Measurements from ENCODE around the gene WNK2.

Gene WNK2

GRCh38 chr9:93276973-93277372 lies 93.0 kb downstream of the WNK2 start:
- H3K4me3 ChIP-seq (ENCODE audit: low read depth, low read length), result no peak overlapping the region
- no peak for DNase-seq (ENCODE audit: low read depth)

- no peak overlapping the region for H3K4me3 ChIP-seq (ENCODE audit: low read depth, low read length)
- DNase-seq (ENCODE audit: low read depth), result no peak
Observed at GRCh38 chr9:93278144-93278543, 94.2 kb downstream of the WNK2 start.

GRCh38 chr9:93280661-93281259 lies 96.8 kb downstream of the WNK2 start:
- H3K4me3 ChIP-seq (ENCODE audit: low read depth, low read length), result no peak overlapping the region
- DNase-seq (ENCODE audit: low read depth), result no peak

GRCh38 chr9:93286252-93287188 lies 102.6 kb downstream of the WNK2 start:
- no peak overlapping the region for H3K4me3 ChIP-seq (ENCODE audit: low read depth, low read length)
- DNase-seq (ENCODE audit: low read depth), result no peak

GRCh38 chr9:93287189-93287552 lies 103.2 kb downstream of the WNK2 start:
- no peak overlapping the region for H3K4me3 ChIP-seq (ENCODE audit: low read depth, low read length)
- no peak for DNase-seq (ENCODE audit: low read depth)

- no peak for DNase-seq (ENCODE audit: low read depth)
- no peak overlapping the region for H3K4me3 ChIP-seq (ENCODE audit: low read depth, low read length)
Observed at GRCh38 chr9:93287593-93287992, 103.7 kb downstream of the WNK2 start.

GRCh38 chr9:93288341-93288740 lies 104.4 kb downstream of the WNK2 start:
- DNase-seq (ENCODE audit: low read depth), result no peak
- no peak overlapping the region for H3K4me3 ChIP-seq (ENCODE audit: low read depth, low read length)

GRCh38 chr9:93288891-93289883 lies 105.2 kb downstream of the WNK2 start:
- peak; percentile 17 for DNase-seq (ENCODE audit: low read depth)
- H3K4me3 ChIP-seq (ENCODE audit: low read depth, low read length), result no peak overlapping the region

- H3K4me3 ChIP-seq (ENCODE audit: low read depth, low read length), result no peak overlapping the region
- DNase-seq (ENCODE audit: low read depth), result no peak
Observed at GRCh38 chr9:93290495-93291434, 106.8 kb downstream of the WNK2 start.

GRCh38 chr9:93291536-93292287 lies 107.8 kb downstream of the WNK2 start:
- no peak overlapping the region for H3K4me3 ChIP-seq (ENCODE audit: low read depth, low read length)
- no peak for DNase-seq (ENCODE audit: low read depth)

- no peak overlapping the region for H3K4me3 ChIP-seq (ENCODE audit: low read depth, low read length)
- no peak for DNase-seq (ENCODE audit: low read depth)
Observed at GRCh38 chr9:93292288-93292615, 108.3 kb downstream of the WNK2 start.

- no peak for DNase-seq (ENCODE audit: low read depth)
- H3K4me3 ChIP-seq (ENCODE audit: low read depth, low read length), result no peak overlapping the region
Observed at GRCh38 chr9:93292664-93293328, 108.9 kb downstream of the WNK2 start.

GRCh38 chr9:93294011-93294410 lies 110.1 kb downstream of the WNK2 start:
- no peak overlapping the region for H3K4me3 ChIP-seq (ENCODE audit: low read depth, low read length)
- no peak for DNase-seq (ENCODE audit: low read depth)

- no peak for DNase-seq (ENCODE audit: low read depth)
- no peak overlapping the region for H3K4me3 ChIP-seq (ENCODE audit: low read depth, low read length)
Observed at GRCh38 chr9:93295031-93295430, 111.1 kb downstream of the WNK2 start.

GRCh38 chr9:93295456-93296076 lies 111.6 kb downstream of the WNK2 start:
- DNase-seq (ENCODE audit: low read depth), result no peak
- H3K4me3 ChIP-seq (ENCODE audit: low read depth, low read length), result no peak overlapping the region

GRCh38 chr9:93296889-93297480 lies 113.0 kb downstream of the WNK2 start:
- H3K4me3 ChIP-seq (ENCODE audit: low read depth, low read length), result no peak overlapping the region
- no peak for DNase-seq (ENCODE audit: low read depth)
